HG03175 (cell line): Measurements from ENCODE around the gene GLT6D1.
"Not testable (repeated sequence)": the region's sequence is repeated elsewhere in the genome, so short reads cannot be mapped to it uniquely, and the experiment has no call there.

Experiments
- ATAC-seq: cut with Tn5 transposase; IDR thresholded peaks from one replicate; pipeline ENCODE4 v1.9.1; 2021; ENCODE audit warnings: mild to moderate bottlenecking, moderate library complexity; ENCODE audit not compliant: unreplicated experiment

Gene GLT6D1

GRCh38 chr9:135665795-135666189 is 26.5 kb upstream of the GLT6D1 start:
- ATAC-seq, result no peak

DNA sequence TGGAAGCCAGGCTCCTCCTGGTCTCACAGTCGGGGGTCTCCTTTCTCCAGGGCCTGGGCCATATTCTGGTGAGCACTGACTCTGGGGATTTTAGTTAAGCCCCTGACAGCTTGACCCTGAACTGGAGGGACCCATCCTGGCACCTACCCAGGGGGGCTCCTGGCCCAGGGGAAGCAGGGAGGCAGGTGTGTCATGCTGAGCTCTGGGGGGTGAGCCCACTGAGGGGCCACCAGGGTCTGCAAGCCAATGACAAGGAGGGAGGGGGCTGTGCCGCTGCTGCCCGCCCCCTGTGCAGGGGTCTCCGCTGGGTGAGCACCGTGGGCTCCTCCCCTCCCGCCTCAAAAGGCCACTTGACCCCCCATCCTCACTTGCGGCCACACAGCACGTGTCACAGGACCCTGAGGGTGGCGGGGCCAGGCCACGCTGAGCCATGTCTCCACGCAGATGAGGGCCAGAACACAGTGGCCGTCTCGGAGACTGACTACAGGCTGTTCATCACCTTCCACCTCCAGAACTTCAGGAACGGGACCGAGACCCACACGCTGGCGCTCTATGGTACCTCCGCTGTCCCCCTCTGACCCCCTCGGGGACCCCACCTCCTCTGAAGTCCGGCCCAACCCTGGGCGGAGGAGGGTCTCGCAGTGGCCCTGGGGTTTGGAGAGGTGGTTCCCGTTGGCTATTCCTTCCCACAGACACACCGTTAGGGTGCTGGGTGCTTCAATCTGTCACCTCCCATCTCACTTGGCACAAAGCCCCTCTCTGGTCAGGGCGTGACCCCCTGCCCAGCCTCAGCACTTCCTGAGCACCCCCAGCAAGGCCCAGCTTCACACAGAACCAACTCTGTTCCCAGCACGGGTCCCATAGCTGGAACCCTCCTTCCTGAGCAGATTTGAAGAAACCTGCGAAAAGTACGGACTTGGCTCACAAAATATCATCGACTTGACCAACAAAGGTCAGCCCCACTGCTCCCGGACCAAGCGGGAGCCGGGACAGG is 25.8 kb upstream of the GLT6D1 start:
- no peak for ATAC-seq

DNA sequence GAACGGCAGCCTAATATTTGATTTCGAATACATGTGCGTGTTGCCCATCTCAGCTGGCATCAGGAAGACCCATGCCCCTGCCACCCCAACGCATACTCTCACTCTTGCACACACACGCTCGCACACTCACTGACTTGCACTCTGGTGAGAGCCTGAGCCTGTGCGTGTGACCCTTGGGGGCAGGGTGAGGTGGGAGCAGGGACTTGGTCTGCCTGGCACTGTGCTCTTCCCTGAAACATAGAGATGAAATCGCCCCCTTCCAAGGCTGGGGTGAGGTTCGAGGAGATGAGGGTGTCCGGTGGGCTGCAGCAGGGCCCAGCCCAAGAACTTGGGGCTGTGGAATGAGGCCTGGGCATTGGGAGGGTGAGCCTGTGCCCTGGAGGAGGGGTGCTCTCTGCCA is 24.9 kb upstream of the GLT6D1 start:
- ATAC-seq, result no peak

GRCh38 chr9:135663857-135664256 is 24.5 kb upstream of the GLT6D1 start:
- no peak for ATAC-seq

GRCh38 chr9:135663451-135663770 is 24.1 kb upstream of the GLT6D1 start:
- no peak for ATAC-seq

- no peak for ATAC-seq
Measured at GRCh38 chr9:135662758-135663450, 23.6 kb upstream of the GLT6D1 start, which contains the start of gene LCN9. LCN9 (plus strand) TSS chr9:135663309; CDS start chr9:135663322, 13 bp downstream.

- no peak for ATAC-seq
Measured at GRCh38 chr9:135661816-135662560, 22.6 kb upstream of the GLT6D1 start.

GRCh38 chr9:135660407-135660806 is 21.1 kb upstream of the GLT6D1 start:
- no peak for ATAC-seq

- no peak for ATAC-seq
Measured at GRCh38 chr9:135659252-135659651, 19.9 kb upstream of the GLT6D1 start.

GRCh38 chr9:135657416-135657815 is 18.1 kb upstream of the GLT6D1 start:
- no peak for ATAC-seq

DNA sequence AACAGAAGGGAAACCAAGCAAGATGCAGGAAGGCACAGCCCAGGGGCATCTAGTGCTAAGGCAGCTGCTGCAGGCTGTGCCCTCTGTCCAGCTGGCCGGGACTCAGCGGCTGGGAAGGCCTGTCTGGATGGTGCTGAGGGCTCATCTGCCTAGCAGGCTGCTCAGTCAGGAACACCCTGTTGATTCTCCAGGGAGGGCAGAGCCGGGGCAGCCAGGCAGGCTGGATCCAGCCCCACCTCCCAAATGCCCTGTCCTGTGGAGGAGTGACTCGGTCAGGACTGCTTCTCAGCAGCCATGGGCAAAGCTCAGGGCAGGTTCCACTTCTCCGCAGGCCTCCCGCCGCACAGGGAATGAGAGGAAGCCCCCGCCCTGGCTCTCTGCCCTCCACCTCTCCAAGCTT is 16.0 kb upstream of the GLT6D1 start:
- no peak for ATAC-seq

- no peak for ATAC-seq
Measured at GRCh38 chr9:135650408-135650807, 11.1 kb upstream of the GLT6D1 start.

- no peak for ATAC-seq
Measured at GRCh38 chr9:135649508-135649907, 10.2 kb upstream of the GLT6D1 start.

DNA sequence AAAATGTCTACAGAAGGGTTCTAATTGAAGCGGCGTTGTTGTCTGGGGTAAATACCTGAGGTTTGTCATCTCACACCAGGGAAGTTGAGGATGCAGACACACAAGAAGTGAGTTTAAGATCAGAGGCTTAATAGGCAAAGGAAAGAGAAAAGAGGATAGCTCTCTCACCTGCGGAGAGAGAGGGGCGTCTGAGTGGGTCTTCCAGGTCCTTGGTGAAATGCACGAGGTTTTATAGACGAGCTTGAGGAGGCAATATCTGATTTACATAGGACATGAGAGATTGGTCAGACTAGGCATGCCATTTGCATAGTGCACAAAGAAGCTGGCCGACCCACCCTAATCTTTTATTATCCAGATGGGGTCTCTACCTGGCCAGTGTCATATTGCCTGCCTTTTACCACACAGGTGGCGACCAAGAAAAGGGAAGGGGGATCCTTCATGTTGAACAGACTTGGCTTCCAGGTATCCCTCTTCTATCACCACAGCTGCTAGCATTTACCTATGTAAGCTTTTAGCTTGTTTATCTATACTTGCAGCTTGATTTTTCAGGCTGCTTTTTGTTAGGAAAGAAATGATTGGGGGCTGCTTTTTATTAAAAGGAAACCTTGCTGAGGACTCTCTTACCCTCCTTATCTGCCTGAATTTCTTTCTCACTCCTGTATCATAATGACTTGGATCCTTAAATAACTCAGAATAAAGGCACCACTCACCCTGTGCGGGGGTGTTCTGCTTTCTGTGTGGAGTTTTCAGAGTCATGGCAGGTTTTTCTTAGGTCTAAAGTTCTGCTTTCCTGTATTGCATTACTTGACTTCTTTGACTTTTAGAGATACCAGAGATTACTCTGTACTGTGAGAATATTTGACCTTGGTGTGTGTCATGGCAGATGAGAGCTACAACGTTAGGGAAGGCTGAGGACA is 9.4 kb upstream of the GLT6D1 start:
- no peak for ATAC-seq

- no peak for ATAC-seq
Measured at GRCh38 chr9:135647884-135648283, 8.5 kb upstream of the GLT6D1 start.

DNA sequence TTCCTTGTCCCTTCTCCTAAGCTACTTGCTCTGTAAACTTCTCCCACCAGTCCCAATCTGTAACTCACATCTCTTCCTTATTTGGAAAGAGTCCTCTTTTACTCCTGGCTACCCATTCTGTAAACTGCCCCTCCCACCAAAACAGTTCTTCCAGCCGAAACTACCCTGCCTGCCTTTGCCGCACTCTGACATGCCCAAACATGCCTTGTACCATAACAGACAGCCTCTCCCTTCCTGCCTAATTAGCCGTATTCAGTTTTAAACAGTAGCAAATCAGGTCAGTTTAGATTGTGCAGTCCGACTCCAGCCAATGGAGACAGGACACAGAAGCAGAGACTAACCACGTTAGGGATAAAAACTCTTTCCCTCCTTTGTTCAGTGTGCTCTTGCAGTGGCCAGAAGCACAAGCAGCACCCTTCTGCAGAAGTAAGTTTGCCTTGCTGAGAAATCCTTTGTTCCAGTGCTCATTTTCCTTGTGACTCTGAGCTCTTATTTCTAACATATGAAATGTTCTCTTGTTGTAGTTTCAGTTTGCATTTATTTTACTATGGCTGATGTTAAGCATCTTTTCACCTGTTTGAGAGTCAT is 5.4 kb upstream of the GLT6D1 start:
- ATAC-seq, result no peak

GRCh38 chr9:135641745-135642144 is 2.4 kb upstream of the GLT6D1 start:
- ATAC-seq, result no peak

DNA sequence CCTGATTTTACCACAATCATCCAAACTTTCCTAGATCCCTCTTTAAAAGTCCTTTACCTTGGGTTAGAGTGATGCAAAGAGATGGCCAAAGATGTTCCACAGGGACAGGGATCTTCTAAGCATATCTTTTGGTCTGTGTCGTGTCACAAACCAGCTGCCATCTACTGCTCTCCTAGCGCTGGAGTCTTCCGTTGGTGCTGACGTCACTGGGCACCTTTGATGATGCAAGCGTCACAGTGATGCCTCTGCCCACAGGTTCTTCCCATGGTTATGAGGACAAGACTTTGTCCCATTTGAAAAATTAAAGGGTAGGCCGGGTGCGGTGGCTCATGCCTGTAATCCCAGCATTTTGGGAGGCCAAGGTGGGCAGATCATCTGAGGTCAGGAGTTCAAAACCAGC is 1.7 kb upstream of the GLT6D1 start:
- no peak for ATAC-seq

DNA sequence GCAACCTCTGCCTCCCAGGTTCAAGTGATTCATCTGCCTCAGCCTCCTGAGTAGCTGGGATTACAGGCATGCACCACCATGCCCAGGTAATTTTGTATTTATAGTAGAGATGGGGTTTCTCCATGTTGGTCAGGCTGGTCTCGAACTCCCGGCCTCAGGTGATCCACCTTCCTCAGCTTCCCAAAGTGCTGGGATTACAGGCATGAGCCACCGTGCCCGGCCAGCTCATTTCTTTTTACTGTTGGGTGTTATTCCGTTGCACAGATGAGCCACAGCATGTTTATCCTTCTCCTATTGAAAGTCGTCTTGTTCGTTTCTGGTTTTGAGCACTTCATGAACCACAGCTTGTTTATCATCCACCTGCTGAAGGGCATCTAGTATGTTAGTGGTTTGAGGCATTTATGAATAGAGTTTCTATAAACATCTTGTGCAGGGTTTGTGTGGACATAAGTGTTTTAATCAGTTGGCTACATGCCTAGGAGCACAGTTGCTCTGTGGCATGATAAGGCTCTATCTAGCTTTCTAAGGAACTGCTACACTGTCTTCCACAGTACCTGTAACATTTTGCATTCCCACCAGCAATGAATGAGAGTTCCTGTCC is 2.3 kb downstream of the GLT6D1 start:
- not testable (repeated sequence) for ATAC-seq

GRCh38 chr9:135632841-135633240 is 6.5 kb downstream of the GLT6D1 start:
- ATAC-seq, result no peak
